ENCODE measurements around the gene COMP.

COMP gene

GRCh38 chr19:18783958-18784785, 6.9 kb downstream of the COMP start:
- DNase-seq (ENCODE audit: low read depth in 2 of 2): no peak

GRCh38 chr19:18782559-18783225, 8.4 kb downstream of the COMP start:
- DNase-seq (ENCODE audit: low read depth in 2 of 2): no peak

GRCh38 chr19:18781885-18782527, 9.1 kb downstream of the COMP start:
- no peak for DNase-seq (ENCODE audit: low read depth in 2 of 2)

- DNase-seq (ENCODE audit: low read depth in 2 of 2): no peak
These were observed 10.0 kb downstream of the COMP start for GRCh38 chr19:18781047-18781600.

GRCh38 chr19:18780631-18781030, 10.5 kb downstream of the COMP start:
- no peak for DNase-seq (ENCODE audit: low read depth in 2 of 2)

- DNase-seq (ENCODE audit: low read depth in 2 of 2): no peak
These were observed 11.0 kb downstream of the COMP start for GRCh38 chr19:18780081-18780480.

- no peak for DNase-seq (ENCODE audit: low read depth in 2 of 2)
These were observed 12.1 kb downstream of the COMP start for GRCh38 chr19:18778826-18779495.

- no peak for DNase-seq (ENCODE audit: low read depth in 2 of 2)
These were observed 13.1 kb downstream of the COMP start for GRCh38 chr19:18778076-18778389.

GRCh38 chr19:18777301-18778075, 13.6 kb downstream of the COMP start:
- DNase-seq (ENCODE audit: low read depth in 2 of 2): no peak

- no peak for DNase-seq (ENCODE audit: low read depth in 2 of 2)
These were observed 14.4 kb downstream of the COMP start for GRCh38 chr19:18776736-18777135.

GRCh38 chr19:18776288-18776594, 14.9 kb downstream of the COMP start:
- DNase-seq (ENCODE audit: low read depth in 2 of 2): no peak

- no peak for DNase-seq (ENCODE audit: low read depth in 2 of 2)
These were observed 15.4 kb downstream of the COMP start for GRCh38 chr19:18775586-18776287.

- DNase-seq (ENCODE audit: low read depth in 2 of 2): no peak
These were observed 16.2 kb downstream of the COMP start for GRCh38 chr19:18774782-18775444.

- no peak for DNase-seq (ENCODE audit: low read depth in 2 of 2)
These were observed 17.0 kb downstream of the COMP start for GRCh38 chr19:18774107-18774506.

GRCh38 chr19:18773682-18774081, 17.4 kb downstream of the COMP start:
- DNase-seq (ENCODE audit: low read depth in 2 of 2): no peak

- DNase-seq (ENCODE audit: low read depth in 2 of 2): no peak
These were observed 18.2 kb downstream of the COMP start for GRCh38 chr19:18772620-18773587.

- no peak for DNase-seq (ENCODE audit: low read depth in 2 of 2)
These were observed 19.5 kb downstream of the COMP start for GRCh38 chr19:18771328-18772242.
